ENCODE measurements around the gene PRR15. TPM values are rescaled to one million over a fixed set of nuclear protein-coding genes. Genes with fewer than 3 reads are reported as not detected.

The PRR15 gene
- total and polyA plus RNA-seq, 2 experiments from 2014 or later, result 9.6 to 17.4 TPM

GRCh38 chr7:29567174-29567573 is 3.5 kb downstream of the PRR15 start:
- ATAC-seq, result no peak
- peak overlapping the region; percentile 89; the same call in 2 of the 3 replicates for H3K4me3 Mint-ChIP-seq

More at GRCh38 chr7:29567174-29567573, 3.5 kb downstream of the PRR15 start:
- no peak overlapping the region for H3K27ac ChIP-seq (ENCODE audit: low read depth)
- Mint-ChIP-seq H3K9me3 (no peaks in the 10 kb centered on the region), H3K27ac (no peak overlapping the region), H3K36me3 (ENCODE audit: low read depth) (peaks cover 6% of the 10 kb centered on the region; the same call in 1 of the 3 replicates), H3K4me1 (peaks cover 43% of the 10 kb centered on the region), H3K27me3 (ENCODE audit: insufficient read depth, low read depth, poor library complexity) (peaks cover 32% of the 10 kb centered on the region)
- H4K20me1 ChIP-seq (replicated peaks; ENCODE audit: insufficient read depth), result no peaks in the 10 kb centered on the region
- H2AFZ ChIP-seq, result no peak overlapping the region
- H3K9me2 ChIP-seq (ENCODE audit: insufficient read depth), result no peaks in the 10 kb centered on the region
- TF ChIP-seq, protein P1, sequence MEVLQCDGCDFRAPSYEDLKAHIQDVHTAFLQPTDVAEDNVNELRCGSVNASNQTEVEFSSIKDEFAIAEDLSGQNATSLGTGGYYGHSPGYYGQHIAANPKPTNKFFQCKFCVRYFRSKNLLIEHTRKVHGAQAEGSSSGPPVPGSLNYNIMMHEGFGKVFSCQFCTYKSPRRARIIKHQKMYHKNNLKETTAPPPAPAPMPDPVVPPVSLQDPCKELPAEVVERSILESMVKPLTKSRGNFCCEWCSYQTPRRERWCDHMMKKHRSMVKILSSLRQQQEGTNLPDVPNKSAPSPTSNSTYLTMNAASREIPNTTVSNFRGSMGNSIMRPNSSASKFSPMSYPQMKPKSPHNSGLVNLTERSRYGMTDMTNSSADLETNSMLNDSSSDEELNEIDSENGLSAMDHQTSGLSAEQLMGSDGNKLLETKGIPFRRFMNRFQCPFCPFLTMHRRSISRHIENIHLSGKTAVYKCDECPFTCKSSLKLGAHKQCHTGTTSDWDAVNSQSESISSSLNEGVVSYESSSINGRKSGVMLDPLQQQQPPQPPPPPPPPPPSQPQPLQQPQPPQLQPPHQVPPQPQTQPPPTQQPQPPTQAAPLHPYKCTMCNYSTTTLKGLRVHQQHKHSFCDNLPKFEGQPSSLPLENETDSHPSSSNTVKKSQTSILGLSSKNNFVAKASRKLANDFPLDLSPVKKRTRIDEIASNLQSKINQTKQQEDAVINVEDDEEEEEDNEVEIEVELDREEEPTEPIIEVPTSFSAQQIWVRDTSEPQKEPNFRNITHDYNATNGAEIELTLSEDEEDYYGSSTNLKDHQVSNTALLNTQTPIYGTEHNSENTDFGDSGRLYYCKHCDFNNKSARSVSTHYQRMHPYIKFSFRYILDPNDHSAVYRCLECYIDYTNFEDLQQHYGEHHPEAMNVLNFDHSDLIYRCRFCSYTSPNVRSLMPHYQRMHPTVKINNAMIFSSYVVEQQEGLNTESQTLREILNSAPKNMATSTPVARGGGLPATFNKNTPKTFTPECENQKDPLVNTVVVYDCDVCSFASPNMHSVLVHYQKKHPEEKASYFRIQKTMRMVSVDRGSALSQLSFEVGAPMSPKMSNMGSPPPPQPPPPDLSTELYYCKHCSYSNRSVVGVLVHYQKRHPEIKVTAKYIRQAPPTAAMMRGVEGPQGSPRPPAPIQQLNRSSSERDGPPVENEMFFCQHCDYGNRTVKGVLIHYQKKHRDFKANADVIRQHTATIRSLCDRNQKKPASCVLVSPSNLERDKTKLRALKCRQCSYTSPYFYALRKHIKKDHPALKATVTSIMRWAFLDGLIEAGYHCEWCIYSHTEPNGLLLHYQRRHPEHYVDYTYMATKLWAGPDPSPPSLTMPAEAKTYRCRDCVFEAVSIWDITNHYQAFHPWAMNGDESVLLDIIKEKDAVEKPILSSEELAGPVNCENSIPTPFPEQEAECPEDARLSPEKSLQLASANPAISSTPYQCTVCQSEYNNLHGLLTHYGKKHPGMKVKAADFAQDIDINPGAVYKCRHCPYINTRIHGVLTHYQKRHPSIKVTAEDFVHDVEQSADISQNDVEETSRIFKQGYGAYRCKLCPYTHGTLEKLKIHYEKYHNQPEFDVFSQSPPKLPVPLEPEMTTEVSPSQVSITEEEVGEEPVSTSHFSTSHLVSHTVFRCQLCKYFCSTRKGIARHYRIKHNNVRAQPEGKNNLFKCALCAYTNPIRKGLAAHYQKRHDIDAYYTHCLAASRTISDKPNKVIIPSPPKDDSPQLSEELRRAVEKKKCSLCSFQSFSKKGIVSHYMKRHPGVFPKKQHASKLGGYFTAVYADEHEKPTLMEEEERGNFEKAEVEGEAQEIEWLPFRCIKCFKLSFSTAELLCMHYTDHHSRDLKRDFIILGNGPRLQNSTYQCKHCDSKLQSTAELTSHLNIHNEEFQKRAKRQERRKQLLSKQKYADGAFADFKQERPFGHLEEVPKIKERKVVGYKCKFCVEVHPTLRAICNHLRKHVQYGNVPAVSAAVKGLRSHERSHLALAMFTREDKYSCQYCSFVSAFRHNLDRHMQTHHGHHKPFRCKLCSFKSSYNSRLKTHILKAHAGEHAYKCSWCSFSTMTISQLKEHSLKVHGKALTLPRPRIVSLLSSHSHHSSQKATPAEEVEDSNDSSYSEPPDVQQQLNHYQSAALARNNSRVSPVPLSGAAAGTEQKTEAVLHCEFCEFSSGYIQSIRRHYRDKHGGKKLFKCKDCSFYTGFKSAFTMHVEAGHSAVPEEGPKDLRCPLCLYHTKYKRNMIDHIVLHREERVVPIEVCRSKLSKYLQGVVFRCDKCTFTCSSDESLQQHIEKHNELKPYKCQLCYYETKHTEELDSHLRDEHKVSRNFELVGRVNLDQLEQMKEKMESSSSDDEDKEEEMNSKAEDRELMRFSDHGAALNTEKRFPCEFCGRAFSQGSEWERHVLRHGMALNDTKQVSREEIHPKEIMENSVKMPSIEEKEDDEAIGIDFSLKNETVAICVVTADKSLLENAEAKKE (CRISPR knock-in tag; IDR thresholded peaks at IDR 0.05), result no peak
- TF ChIP-seq STAT1 (IDR thresholded peaks at IDR 0.05; ENCODE audit: unreplicated experiment), result no peak
- peak overlapping the region; percentile 91 for H3K4me2 ChIP-seq
- H3K36me3 ChIP-seq (ENCODE audit: insufficient read depth), result no peaks in the 10 kb centered on the region
- H3F3A ChIP-seq (replicated peaks; ENCODE audit: low read depth), result 0 out of 2 replicates have a peak, but pooled peaks cover 4% of the 10 kb centered on the region
- H3K4me1 ChIP-seq (ENCODE audit: insufficient read depth), result peaks cover 33% of the 10 kb centered on the region
- H3K27me3 ChIP-seq (ENCODE audit: insufficient read depth), result peaks cover 22% of the 10 kb centered on the region
- peaks cover 11% of the 10 kb centered on the region for H3K79me2 ChIP-seq (replicated peaks; ENCODE audit: insufficient read depth)
- no peak for DNase-seq (ENCODE audit: low spot score)
- H3K4me3 ChIP-seq, result peak overlapping the region; percentile 95

Data from GM23338 (cell line).